ENCODE results near the gene TKT.

DNA sequence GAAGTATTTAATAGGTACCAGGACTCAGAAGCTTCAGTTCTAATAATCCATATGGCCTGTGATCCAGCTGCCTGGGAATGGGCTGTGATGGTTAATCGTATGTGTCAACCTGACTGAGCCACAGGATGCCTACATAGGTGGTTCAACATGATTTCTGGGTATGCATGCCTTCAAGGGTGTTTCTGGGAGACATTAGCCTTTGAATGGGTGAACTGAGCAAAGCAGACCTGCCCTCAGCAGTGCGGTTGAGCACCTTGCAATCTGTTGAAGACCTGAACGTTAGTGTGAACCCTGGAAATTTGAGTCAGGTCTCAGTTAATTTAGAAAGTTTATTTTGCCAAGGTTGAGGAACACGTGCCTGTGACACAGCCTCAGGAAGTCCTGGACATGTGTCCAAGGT, 22.8 kb upstream of the TKT start:
- TF ChIP-seq, protein P1, sequence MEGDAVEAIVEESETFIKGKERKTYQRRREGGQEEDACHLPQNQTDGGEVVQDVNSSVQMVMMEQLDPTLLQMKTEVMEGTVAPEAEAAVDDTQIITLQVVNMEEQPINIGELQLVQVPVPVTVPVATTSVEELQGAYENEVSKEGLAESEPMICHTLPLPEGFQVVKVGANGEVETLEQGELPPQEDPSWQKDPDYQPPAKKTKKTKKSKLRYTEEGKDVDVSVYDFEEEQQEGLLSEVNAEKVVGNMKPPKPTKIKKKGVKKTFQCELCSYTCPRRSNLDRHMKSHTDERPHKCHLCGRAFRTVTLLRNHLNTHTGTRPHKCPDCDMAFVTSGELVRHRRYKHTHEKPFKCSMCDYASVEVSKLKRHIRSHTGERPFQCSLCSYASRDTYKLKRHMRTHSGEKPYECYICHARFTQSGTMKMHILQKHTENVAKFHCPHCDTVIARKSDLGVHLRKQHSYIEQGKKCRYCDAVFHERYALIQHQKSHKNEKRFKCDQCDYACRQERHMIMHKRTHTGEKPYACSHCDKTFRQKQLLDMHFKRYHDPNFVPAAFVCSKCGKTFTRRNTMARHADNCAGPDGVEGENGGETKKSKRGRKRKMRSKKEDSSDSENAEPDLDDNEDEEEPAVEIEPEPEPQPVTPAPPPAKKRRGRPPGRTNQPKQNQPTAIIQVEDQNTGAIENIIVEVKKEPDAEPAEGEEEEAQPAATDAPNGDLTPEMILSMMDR (IDR thresholded peaks at IDR 0.05 in 4 of 5, conservative IDR thresholded peaks at IDR 0.05 in 1 of 5): no peak
- TF ChIP-seq POLR2A (IDR thresholded peaks at IDR 0.05): no peak
